ENCODE results near the gene PLA2G6. TPM values are rescaled to one million over a fixed set of nuclear protein-coding genes. Genes with fewer than 3 reads are reported as not detected.
A peak's percentile ranks its signal among the peaks of the same experiment; 100 is the strongest.
"Not testable (repeated sequence)": the region's sequence is repeated elsewhere in the genome, so short reads cannot be mapped to it uniquely, and the experiment has no call there.

PLA2G6 gene
- total RNA-seq, 1 donor from 2014 or later: 53.7 TPM

- ATAC-seq: no peak
- no peak for DNase-seq (ENCODE audit: low spot score)
- intact Hi-C loops (cut with DNase I): no loop called here
These were observed 98.5 kb downstream of the PLA2G6 start for GRCh38 chr22:38082986-38083710.

DNA sequence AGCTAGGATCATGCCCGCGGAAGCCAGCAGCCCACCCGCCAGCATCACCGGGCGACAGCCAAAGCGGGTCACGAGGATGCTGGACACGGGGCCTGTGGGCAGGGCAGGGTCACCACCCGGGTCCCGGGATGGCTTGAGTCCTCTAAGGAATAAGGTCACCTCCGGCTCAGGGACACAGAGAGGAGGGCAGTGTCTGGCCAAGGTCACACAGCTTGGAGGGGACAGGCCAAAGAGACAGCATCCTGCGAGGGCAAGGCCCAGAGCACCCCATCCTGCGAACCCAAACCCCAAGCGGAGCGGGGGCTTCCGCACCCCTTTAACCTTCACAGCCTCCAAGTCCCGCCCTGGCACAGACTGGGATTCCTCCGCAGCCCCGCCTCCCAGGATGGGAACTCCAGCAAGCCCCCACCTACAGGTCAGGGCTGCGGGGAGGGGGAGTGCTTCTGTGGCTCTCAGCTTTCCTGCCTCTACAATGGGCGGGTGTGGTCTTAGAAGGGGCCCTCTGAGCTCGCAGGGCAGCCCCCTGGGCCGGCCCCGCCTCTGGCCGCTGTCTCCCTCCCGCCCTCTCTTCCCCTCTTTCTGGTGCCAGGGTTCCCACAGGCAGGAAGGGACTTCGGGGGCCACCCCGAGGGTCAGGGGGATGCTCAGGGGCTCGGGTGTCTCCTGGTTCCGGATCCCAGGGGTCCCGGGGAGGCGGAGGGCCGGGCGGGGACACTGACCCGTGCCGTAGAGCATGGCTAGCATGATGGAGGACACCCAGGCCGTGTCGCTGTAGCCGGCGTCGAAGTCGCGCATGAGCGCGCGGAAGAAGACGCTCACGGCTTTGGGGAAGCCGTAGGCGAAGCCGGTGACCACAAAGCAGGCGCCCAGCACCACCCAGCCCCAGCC is 99.4 kb downstream of the PLA2G6 start:
- intact Hi-C loops (cut with DNase I): no loop called here
- DNase-seq (ENCODE audit: low spot score) (no peak), ATAC-seq (no peak)

DNA sequence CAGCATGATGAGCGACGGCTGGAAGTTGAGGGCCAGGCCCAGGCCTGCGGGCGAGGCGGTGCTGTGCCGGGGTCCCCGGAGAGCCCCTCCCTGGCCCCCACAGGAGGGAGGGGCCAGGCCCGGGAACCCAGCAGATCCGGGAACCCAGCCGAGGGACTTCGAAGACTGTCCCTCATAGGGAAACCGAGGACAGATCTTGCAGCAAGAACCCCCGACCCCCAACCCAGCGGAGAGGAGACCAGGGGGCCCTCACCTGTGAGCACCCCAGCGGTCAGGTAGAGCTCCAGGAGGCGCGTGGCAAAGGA is 100.0 kb downstream of the PLA2G6 start:
- ATAC-seq (peak; percentile 6), DNase-seq (ENCODE audit: low spot score) (no peak)
- intact Hi-C loops (cut with DNase I): no loop called here

GRCh38 chr22:38080850-38081635 is 100.6 kb downstream of the PLA2G6 start:
- DNase-seq (ENCODE audit: low spot score) (no peak), ATAC-seq (peak; percentile 59)
- intact Hi-C loops (cut with DNase I): no loop called here

DNA sequence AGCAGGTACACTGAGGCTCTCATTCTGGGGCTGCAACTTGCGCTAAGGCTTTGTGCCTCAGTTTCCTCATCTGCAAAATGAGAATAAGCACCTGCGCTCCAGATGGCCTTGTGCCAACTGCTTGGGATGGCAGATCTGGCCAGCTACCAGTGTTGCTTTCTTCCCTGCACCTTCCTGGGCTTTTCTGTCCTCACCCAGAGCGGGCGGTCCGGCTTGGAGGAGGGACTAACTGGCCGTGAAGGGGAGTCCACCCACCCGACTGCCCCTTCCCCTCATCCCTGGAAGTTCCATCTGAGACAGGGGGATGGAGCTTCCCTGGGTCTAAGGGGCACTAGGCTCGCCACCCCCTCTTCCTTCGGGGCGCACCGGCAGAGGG is 101.2 kb downstream of the PLA2G6 start:
- intact Hi-C loops (cut with DNase I): no loop called here
- no peak for ATAC-seq
- no peak for DNase-seq (ENCODE audit: low spot score)

GRCh38 chr22:38079804-38080203 is 101.8 kb downstream of the PLA2G6 start:
- intact Hi-C loops (cut with DNase I): no loop called here
- no peak for ATAC-seq
- DNase-seq (ENCODE audit: low spot score): no peak

- DNase-seq (ENCODE audit: low spot score); ATAC-seq; intact Hi-C loops (cut with DNase I): not testable (repeated sequence)
These were observed 102.4 kb downstream of the PLA2G6 start for GRCh38 chr22:38079208-38079607.

GRCh38 chr22:38078046-38078840 is 103.4 kb downstream of the PLA2G6 start:
- no peak for DNase-seq (ENCODE audit: low spot score)
- intact Hi-C loops (cut with DNase I): no loop called here
- no peak for ATAC-seq

DNA sequence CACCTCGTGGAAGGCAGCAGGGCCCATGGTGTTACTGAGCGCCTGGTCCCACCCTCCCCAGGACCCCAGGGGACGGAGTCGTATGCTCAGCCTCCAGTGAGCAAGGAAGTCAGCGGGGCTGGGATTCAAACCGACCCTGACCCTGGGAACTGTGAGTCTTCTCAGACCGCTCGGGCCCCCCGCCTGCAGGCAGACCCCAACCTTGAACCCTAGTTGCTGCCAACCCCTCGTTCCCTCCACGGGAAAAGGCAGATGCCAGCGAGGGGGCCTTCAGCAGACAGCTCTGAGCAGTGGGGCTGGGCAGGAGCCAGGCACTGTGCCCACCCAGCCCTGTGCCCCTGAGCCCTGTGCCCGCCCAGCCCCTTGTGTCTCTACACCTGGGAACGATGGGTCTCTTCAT is 104.0 kb downstream of the PLA2G6 start:
- DNase-seq (ENCODE audit: low spot score) (no peak), ATAC-seq (no peak)
- intact Hi-C loops (cut with DNase I): no loop called here

DNA sequence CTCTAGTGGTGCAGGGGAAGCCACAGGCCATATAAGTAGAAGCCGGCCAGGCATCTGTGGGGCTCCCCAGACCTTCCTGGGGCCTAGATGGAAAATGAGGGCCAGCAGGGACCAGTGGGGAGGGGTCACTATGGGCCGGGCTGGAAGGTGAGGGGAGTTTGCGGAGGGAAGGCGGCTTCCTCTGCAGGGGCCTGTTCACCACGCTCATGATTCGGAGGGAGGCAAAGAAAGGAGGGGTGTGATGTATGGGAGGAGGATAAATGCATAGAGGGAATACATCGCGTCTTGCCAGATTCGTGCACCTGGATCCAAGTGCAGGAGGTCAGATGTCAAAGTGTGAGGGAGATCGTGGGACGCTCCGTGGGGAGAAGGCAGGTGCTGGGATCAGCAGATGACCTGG is 104.5 kb downstream of the PLA2G6 start:
- intact Hi-C loops (cut with DNase I): no loop called here
- no peak for DNase-seq (ENCODE audit: low spot score)
- ATAC-seq: no peak

DNA sequence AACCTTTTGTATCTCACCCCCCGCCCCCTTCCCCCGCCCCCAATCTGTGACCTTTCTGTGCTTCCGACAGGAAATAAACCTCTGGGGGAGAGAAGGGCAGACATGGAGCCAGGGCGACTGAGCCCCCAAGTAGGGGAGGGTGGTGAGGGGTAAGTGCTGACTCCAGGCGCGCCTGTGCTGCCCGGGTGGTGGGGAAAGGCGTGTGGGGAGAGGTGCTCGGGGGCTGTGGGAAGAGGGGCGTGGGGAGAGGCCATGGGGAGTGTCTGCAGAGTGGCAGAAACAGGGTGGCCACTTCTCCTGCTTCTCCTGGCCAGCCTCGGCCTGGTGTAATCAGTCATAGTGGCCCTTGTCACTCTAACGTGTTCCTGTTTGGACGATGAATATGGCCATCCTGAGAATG is 105.7 kb downstream of the PLA2G6 start:
- intact Hi-C loops (cut with DNase I): no loop called here
- DNase-seq (ENCODE audit: low spot score) (no peak), ATAC-seq (no peak)

DNA sequence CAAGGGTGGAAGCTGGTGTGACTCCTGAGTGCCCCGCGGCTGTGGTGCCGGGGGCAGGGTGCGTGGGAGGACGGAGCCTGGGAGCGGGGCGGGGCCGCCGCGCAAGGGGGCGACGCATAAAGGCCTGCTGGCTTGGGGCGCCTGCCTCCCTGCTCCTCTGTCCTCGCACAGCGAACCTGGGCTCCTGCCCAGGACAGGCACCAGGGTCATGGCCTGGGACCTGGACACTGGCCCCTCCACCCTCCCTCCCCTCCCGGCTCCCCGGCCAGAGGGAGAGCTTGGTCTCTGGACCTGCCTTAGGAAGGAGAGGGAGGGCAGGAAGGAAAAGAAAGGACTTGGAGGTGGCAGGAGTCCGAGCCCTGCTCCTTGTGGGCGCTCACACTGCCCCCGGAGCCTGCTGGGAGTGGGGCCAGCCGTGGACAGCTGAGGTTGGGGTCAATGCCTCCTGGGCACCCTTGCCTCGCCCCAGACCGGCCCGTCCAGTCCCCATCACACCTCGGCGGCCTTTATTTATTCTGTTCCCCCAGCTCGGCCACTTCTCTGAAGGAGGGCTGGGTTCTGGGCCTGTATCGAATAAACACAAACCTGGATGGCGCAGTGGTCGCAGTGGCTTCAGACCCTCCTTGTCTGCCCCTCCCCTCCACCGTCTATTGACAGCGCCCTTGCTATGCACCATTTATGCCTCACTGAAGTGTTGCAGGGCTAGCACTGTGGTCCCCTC is 106.4 kb downstream of the PLA2G6 start:
- ATAC-seq (no peak), DNase-seq (ENCODE audit: low spot score) (no peak)
- intact Hi-C loops (cut with DNase I): no loop called here

GRCh38 chr22:38074181-38075104 is 107.2 kb downstream of the PLA2G6 start:
- no peak for DNase-seq (ENCODE audit: low spot score)
- no peak for ATAC-seq
- intact Hi-C loops (cut with DNase I): no loop called here

DNA sequence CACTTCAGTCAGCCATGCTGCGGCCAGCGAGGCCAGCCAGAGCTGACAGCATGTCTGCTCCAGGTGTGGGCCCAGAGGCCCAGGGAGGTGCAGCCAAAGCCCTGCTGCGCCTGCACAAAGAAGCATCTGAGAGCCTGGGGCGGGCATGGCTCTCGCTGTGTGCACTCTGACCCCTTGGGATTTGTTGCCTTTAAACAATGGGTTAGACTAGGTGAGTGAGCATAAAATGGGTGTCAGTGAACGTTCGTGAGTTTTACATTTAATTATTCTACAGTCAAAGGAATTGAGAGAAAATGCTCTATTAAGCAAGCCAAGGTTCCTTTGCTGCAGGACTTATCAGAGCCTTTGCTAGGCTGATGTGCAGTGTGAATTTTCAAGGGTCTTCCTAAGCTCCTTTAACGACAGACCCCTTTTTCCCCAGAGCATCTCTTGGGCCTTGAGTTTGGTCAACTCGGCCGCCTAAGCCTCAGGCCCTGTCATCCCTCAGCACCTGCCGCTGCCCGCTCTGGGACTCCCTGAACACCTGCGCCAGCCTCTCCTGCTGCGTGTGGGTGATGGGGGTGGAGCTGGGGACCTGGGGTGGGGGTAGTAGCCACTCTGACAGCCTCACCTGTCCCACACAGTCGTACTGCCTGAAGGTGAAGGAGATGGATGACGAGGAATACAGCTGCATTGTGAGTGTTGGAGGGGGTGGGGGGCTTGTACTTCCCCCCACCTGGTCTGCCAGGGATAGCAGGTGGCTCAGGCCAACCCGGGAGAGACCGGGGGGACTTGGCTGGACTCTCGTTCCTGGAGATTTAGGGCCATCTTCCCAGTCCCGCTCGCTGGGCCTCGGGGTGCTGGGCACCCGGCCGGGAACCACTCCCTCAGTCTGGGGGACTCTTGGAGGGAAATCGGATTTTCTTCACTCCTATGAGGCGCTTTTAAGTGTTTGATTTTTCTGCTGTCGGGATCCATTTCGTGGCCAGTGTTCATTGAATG is 108.2 kb downstream of the PLA2G6 start:
- DNase-seq (ENCODE audit: low spot score) (no peak), ATAC-seq (no peak)
- intact Hi-C loops (cut with DNase I): no loop called here

- DNase-seq (ENCODE audit: low spot score) (no peak), ATAC-seq (no peak)
- intact Hi-C loops (cut with DNase I): no loop called here
These were observed 109.1 kb downstream of the PLA2G6 start for GRCh38 chr22:38072322-38073149.

Data from sciatic nerve (tissue), 2 donors.